Stimulated activated CD4-positive, alpha-beta T cell treated with anti-CD3 and anti-CD28 coated beads, Interleukin-1b, Interleukin-23, amount 100 ng/mL, for 1 hour (primary cell): ENCODE measurements around the gene CACNA1E.
"Not testable (repeated sequence)": the region's sequence is repeated elsewhere in the genome, so short reads cannot be mapped to it uniquely, and the experiment has no call there.

Experiments used
- DNase-seq, 2 donors: peaks; one replicate each; pipeline ENCODE4 v3.0.0-alpha.2; 2020; ENCODE audit warnings: low read depth in 2 of 2

The CACNA1E gene

GRCh38 chr1:181517181-181517875 is 34.0 kb downstream of the CACNA1E start:
- DNase-seq = no peak

GRCh38 chr1:181518152-181518551 is 34.8 kb downstream of the CACNA1E start:
- DNase-seq = no peak

DNA sequence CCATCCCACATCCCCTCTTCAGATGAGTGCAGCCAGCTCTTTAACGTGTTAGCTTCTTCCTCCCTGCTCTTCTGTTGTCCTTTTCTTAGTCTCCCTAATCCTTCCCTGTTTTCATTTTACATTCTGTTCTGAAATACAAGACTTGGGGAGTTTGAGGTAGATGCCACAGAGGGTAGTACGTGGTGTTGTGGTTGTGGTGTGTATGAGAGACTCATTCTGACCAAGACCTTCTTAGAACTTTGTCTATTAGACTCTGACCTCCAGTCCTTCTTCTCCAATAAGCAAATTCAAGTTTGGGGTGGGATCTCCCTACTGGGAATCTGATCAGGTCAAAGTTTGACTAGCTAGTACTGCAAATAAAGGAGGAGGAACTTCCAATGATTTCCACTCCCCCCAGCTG is 39.5 kb downstream of the CACNA1E start:
- no peak for DNase-seq

GRCh38 chr1:181525104-181525721 is 41.9 kb downstream of the CACNA1E start:
- DNase-seq = no peak

DNA sequence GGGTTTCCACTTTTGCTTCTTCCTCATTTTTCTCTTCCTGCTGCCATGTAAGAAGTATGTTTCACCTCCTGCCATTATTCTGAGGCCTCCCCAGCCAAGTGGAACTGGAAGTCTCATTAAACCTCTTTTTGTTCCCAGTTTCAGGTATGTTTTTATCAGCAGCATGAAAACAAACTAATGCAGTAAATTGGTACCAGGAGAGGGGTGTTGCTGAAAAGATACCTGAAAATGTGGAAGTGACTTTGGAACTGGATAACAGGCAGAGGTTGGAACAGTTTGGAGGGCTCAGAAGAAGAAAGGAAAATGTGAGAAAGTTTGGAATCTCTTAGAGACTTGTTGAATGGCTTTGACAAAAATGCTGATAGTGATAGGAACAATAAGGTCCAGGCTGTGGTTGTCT is 44.9 kb downstream of the CACNA1E start:
- DNase-seq = not testable (repeated sequence)

DNA sequence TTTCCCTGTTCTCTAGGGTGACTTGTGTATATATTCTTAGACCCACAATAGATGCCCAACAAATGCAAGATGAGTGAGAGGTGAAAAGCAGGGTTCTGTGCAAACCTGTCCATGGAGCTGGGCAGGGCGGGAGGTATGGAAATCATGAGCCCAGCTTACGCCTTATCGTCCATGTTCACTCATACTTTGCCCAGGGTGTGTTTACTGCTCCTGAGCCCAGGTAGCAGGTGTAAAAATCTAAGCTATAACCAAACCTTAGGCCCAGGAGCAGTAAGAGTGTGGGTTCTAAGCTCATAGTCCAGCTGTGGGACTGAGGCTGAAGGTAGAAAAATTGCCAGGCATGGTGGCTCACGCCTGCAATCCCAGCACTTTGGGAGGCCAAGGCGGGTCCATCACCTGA is 48.1 kb downstream of the CACNA1E start:
- DNase-seq = no peak

GRCh38 chr1:181531951-181532600 is 48.8 kb downstream of the CACNA1E start:
- no peak for DNase-seq

- no peak for DNase-seq
Observed at GRCh38 chr1:181538836-181539235, 55.5 kb downstream of the CACNA1E start.

GRCh38 chr1:181541458-181541857 is 58.1 kb downstream of the CACNA1E start:
- DNase-seq = no peak

- DNase-seq = no peak
Observed at GRCh38 chr1:181541947-181542346, 58.6 kb downstream of the CACNA1E start.

GRCh38 chr1:181542406-181542805 is 59.1 kb downstream of the CACNA1E start:
- not testable (repeated sequence) for DNase-seq

DNA sequence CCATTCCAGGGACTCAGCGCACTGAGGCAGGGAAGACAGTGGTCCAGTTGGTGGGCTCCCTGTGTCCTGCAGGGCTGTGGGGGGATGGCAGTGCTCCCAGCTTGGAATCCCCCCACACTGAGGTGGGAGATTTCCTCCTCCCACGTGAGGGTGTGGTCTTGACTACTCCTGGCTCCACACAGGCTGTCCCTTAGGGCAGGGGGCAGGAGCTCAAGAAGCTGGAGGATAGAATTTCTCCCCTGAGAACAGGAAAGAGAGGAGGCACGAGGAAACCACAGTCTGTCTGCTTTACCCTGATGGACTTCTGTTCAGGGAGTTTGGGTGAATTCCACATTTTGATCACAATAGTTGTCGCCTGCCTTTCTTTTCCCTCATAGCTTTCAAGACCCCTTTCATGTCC is 62.1 kb downstream of the CACNA1E start:
- no peak for DNase-seq

GRCh38 chr1:181548497-181548896 is 65.2 kb downstream of the CACNA1E start:
- DNase-seq = no peak

DNA sequence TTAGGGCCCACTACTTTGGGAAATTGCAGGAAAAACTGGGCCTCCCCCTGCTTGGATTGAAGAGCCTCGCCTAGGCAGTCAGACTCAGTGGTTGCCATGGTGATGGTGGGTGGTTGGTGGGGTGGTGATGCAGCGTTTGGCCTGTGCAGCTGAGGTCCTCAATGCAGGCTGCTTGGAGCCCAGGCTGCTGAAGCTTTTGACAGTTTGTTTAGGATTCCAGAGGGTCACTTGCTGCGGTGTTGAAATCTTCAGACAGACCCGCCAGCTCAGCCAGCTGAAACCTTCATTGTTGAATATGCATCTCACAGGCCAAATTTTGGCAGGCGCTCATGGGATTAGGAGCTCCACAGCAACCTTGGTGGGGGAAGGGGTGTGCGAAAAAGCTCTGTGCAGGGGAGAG is 67.9 kb downstream of the CACNA1E start:
- no peak for DNase-seq

GRCh38 chr1:181551754-181552153 is 68.4 kb downstream of the CACNA1E start:
- DNase-seq = no peak

- DNase-seq = no peak
Observed at GRCh38 chr1:181554465-181554864, 71.1 kb downstream of the CACNA1E start.

DNA sequence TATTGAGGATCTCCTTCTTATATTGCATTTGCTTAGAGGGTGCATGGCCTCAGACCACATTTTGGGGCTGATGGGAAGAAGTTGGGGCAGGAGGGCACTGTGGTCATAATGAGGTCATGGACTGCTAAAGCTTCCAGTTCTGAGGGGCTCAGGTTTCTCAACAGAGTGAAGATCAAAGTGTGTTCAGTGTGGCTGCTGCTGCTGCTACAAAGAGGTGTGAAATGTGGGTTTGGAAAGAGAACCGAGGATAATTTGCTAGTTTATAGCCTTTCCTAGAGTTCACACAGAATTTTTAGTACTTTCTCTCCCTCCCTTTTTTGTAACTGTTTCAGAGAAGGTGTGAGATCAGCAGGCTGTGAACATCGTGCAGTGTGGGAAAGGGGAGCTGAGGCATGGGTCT is 73.3 kb downstream of the CACNA1E start:
- no peak for DNase-seq

DNA sequence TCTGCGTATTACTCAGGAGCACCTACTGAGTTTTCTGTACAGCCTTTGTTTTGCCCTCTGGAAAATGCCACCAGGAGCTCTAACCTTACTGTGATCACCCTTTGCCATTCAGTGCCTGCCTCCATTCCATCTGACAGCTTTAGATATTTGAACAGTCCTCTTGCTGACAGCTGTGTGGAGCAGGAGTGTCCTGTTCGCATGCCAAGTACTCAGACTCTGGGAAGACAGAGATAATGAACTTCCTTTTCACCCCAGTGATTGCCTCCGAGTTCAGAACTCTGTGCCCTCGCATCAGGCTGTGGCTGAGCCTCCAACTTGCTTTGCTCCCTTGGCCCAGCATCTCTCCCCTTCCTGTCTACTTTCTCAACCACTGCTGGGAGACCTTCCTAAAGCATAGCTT is 74.0 kb downstream of the CACNA1E start:
- DNase-seq = no peak

- DNase-seq = no peak
Observed at GRCh38 chr1:181558416-181558815, 75.1 kb downstream of the CACNA1E start.

- no peak for DNase-seq
Observed at GRCh38 chr1:181559142-181559541, 75.8 kb downstream of the CACNA1E start.

- no peak for DNase-seq
Observed at GRCh38 chr1:181562395-181562794, 79.1 kb downstream of the CACNA1E start.

DNA sequence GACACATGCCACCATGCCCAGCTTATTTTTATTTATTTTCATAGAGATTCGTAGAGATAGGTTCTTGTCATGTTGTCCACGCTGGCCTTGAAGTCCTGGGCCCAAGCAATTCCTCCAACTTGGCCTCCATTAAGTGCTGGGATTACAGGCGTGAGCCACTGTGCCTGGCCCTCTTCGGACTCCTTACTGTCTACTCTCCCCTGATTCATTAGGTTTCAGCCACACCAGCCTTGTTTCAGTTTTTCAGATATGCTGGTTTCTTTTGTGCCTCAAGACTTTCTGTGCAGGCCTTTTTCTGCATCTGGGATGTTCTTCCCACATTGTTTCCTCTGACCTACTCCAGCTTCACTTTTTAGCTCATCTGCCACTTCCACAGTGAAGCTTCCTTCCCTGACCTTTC is 85.4 kb downstream of the CACNA1E start:
- no peak for DNase-seq

DNA sequence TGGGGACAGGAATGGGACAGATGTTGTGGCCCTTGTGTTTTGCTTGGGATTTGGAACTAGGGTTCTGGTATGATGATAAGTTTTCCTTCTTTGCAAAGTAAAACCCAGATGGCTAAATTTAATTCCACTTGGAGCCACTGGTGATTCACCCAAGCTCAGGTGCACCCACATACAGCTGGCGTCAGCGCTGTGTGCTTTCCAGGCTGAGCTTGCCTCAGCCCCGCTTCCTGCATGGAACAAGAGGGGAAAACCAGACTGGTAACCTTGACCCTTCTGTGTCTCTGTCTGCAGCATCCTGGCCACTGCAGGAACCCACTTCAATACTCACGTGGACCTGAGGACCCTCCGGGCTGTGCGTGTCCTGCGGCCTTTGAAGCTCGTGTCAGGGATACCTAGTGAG is 94.2 kb downstream of the CACNA1E start:
- no peak for DNase-seq
